ENCODE results near the gene KCNS1. TPM values are rescaled to one million over a fixed set of nuclear protein-coding genes. Genes with fewer than 3 reads are reported as not detected.

KCNS1 gene
- total and polyA plus RNA-seq, 3 donors from 2014 or later = 2.1 to 7.7 (median 4.6) TPM

DNA sequence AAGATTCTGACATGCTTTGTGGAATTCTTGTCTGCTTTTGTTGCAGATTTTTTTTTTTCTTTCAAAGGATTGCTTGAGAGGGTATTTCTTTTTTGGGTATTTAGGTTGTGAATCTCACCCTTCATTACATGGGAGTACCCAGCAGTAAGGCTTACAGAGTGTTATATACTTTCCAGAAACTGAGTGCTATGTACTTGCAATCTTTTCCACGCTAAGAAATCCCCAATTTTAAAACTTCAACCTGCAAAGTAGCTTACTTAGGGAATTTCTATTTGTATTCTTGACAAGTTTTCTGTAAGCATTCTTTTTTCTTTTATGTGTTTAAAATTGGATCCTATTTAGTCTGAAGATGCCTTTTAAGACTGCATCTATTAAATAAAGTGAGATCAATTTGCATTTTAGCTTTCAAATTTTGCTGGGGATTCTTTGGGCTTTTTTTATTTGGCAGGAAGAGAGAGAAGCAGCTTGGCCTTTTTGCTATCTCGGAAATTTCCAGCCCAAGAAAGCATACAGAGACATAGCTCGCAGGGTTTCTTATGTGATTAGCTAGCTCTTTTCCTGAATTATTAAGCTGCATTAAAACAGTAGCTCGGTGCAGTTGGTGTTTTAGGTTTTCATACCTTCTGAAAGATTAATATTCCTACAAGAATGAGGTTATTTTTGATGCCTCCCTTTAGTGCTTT lies 42.6 kb downstream of the KCNS1 start:
- DNase-seq = no peak

DNA sequence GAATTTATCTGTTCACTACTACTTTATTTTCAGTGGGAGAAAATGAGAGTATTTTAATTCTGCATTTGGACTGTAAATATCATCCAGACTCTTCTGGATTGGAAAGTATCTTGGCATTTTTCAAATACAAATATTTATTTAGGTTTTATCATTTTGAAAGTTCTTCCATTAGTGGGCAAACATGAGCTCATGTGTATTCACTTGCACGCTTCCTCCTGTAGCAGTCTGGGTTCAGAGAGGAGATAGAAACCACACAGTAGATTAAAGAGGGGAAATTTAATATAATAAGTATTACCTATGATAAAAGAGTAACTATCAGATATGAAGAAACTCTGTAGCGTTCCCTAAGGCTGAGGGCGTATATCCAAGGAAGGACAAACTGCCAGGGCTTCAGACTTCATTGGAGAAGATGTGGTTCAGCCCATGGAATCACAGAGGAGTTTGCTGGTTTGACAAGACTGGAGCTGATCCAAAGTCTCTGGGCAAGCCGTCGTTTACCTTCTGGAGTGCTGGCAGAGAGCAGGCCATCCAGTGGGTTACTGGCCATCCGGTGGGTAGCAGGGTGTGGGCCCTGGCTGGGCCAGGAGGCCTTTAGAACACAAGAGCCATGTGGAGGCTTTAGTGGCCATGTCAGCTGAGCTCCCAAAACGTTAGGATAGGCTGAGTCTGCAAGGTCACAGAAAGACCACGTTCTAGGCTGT lies 44.3 kb downstream of the KCNS1 start:
- H3K9me3 ChIP-seq = no peaks in the 10 kb centered on the region
- no peak overlapping the region for H3K4me3 ChIP-seq
- no peaks in the 10 kb centered on the region for H3K36me3 ChIP-seq (ENCODE audit: low read depth, missing control alignments)
- no peak overlapping the region for H3K27ac ChIP-seq
- intact Hi-C loops (cut with DNase I; ENCODE audit: low total_unique reads) = no loop called here
- 85 to 88% methylated on average over 8 of the region's 8 CpGs for WGBS, 2 donors
- DNase-seq = no peak
- no peak for TF ChIP-seq POLR2A (IDR thresholded peaks at IDR 0.05)
- TF ChIP-seq, protein P1, sequence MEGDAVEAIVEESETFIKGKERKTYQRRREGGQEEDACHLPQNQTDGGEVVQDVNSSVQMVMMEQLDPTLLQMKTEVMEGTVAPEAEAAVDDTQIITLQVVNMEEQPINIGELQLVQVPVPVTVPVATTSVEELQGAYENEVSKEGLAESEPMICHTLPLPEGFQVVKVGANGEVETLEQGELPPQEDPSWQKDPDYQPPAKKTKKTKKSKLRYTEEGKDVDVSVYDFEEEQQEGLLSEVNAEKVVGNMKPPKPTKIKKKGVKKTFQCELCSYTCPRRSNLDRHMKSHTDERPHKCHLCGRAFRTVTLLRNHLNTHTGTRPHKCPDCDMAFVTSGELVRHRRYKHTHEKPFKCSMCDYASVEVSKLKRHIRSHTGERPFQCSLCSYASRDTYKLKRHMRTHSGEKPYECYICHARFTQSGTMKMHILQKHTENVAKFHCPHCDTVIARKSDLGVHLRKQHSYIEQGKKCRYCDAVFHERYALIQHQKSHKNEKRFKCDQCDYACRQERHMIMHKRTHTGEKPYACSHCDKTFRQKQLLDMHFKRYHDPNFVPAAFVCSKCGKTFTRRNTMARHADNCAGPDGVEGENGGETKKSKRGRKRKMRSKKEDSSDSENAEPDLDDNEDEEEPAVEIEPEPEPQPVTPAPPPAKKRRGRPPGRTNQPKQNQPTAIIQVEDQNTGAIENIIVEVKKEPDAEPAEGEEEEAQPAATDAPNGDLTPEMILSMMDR (IDR thresholded peaks at IDR 0.05) = no peak
- H3K4me1 ChIP-seq = no peaks in the 10 kb centered on the region
- no peaks in the 10 kb centered on the region for H3K27me3 ChIP-seq

More for the DNA sequence above, 42.6 kb downstream of the KCNS1 start:
- H3K4me3 ChIP-seq = no peak overlapping the region
- no peak overlapping the region for H3K27ac ChIP-seq
- no peaks in the 10 kb centered on the region for H3K36me3 ChIP-seq (ENCODE audit: low read depth, missing control alignments)
- H3K27me3 ChIP-seq = no peaks in the 10 kb centered on the region
- WGBS, 2 donors = 71 to 76% methylated on average over 4 of the region's 4 CpGs
- no peak for TF ChIP-seq POLR2A (IDR thresholded peaks at IDR 0.05)
- TF ChIP-seq, protein P1 (IDR thresholded peaks at IDR 0.05) = no peak
- no peaks in the 10 kb centered on the region for H3K9me3 ChIP-seq
- intact Hi-C loops (cut with DNase I; ENCODE audit: low total_unique reads) = no loop called here
- no peaks in the 10 kb centered on the region for H3K4me1 ChIP-seq

DNA sequence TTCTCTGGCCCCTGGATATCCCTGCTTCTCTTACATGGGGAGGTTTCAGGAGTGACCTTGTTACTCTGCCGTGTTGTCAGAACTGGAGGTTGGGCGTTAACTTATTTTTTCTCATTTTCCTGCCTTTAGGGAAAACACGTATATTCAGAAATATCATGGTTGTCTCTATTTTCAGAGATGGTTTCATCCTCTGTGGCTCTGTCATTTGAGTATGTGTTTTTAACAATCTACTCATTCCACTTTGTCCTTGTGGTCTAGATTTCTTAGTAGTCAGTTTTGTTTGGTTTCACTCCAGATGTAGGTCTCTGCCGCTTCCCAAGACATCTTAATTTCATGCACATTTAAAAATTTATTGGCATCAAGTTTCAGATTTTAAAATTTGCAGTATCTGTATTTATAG lies 45.9 kb downstream of the KCNS1 start:
- WGBS, 2 donors = 80 to 93% methylated on average over 4 of the region's 4 CpGs
- H3K27me3 ChIP-seq = no peaks in the 10 kb centered on the region
- H3K27ac ChIP-seq = no peak overlapping the region
- H3K36me3 ChIP-seq (ENCODE audit: low read depth, missing control alignments) = no peaks in the 10 kb centered on the region
- no peak for TF ChIP-seq POLR2A (IDR thresholded peaks at IDR 0.05)
- TF ChIP-seq, protein P1 (IDR thresholded peaks at IDR 0.05) = no peak
- no peak overlapping the region for H3K4me3 ChIP-seq
- no peaks in the 10 kb centered on the region for H3K9me3 ChIP-seq
- no peaks in the 10 kb centered on the region for H3K4me1 ChIP-seq
- intact Hi-C loops (cut with DNase I; ENCODE audit: low total_unique reads) = no loop called here
- DNase-seq = no peak

DNA sequence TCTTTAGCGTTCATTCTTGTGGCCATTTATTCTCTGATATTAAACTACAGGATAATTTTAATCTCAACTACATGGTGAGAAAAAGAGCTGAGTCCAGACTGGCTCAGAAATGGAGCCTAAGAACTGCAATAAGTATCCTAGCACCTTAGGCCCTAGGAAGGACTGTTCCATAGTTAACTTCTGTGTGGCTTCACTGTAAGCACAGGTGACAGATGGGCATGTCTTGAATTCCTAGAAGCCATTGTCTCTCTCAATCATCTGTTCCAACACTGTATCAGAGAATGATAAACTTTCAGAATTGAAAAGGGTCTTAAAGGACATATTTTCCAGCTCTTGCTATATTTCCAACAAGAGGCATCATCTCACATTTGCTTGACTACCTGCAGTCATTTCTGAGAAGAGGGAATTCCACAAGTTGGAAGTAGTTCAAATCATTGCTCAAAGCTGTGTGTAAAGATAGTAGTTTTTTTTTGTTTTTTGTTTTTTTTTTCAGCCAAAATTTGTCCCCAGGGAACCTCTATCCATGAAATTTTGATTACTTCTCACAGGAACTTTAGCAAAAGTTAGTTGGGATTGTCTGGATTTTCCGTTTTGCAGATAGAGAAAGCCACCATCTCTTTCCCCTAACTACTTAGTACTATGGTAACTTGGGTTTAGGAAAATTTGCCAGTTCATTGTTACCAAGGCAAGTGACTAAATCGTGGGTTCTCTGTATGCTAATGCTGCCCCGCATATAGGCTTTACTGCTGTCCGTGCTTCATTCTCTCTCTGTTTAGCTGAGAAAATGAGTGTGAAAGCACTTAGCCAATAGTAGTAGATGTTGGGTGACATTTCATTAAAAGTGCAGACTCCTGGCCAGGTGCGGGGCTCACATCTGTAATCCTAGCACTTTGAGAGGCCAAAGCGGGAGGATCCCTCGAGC lies 47.2 kb downstream of the KCNS1 start:
- TF ChIP-seq, protein P1 (IDR thresholded peaks at IDR 0.05) = no peak
- TF ChIP-seq POLR2A (IDR thresholded peaks at IDR 0.05) = no peak
- Histone ChIP-seq H3K36me3 (ENCODE audit: low read depth, missing control alignments) (no peaks in the 10 kb centered on the region), H3K4me1 (no peaks in the 10 kb centered on the region), H3K4me3 (no peak overlapping the region), H3K9me3 (no peaks in the 10 kb centered on the region), H3K27ac (no peak overlapping the region), H3K27me3 (no peaks in the 10 kb centered on the region)
- intact Hi-C loops (cut with DNase I; ENCODE audit: low total_unique reads) = no loop called here
- WGBS, 2 donors = 83 to 93% methylated on average over 8 of the region's 8 CpGs
- no peak for DNase-seq
